H1 (cell line): Measurements from ENCODE around the gene PPARGC1A. TPM values are rescaled to one million over a fixed set of nuclear protein-coding genes. Genes with fewer than 3 reads are reported as not detected.

ENCODE experiments used
- CTCF ChIA-PET: fragments of 300-600 bp; sonication (Branson Sonifier 250); formaldehyde crosslinking; loops from one replicate; lab custom pipeline; 2021; ENCODE audit not compliant: partially characterized antibody; lab: Charles Lee
- POLR2A ChIA-PET: fragments of 300-600 bp; sonication (Branson Sonifier 250); formaldehyde crosslinking; loops from one replicate; lab custom pipeline; 2021; ENCODE audit warnings: inconsistent platforms; ENCODE audit not compliant: partially characterized antibody; lab: Charles Lee
- DNase-seq, 2 experiments: peaks; one replicate each; pipeline versions ENCODE4 v3.0.0 to v3.0.0-alpha.2; 2010 to 2022; ENCODE audit warnings: low spot score in 2 of 2, low read depth in 1 of 2, mixed read lengths in 1 of 2
- FAIRE-seq: peaks from 2 replicates; lab custom pipeline; 2011; peaks lifted over from hg19 to GRCh38; lab: Jason Lieb, UNC
- H2AFZ ChIP-seq: 2 replicates; pipeline ENCODE4 v1.8.1; 2012; ENCODE audit warnings: low read length, inconsistent platforms
- H2AK5ac ChIP-seq: 2 replicates; pipeline ENCODE4 v1.6.1; 2013; ENCODE audit warnings: low read depth, low read length
- H2BK120ac ChIP-seq: replicated peaks from 2 replicates; pipeline ENCODE3; 2013; ENCODE audit warnings: low read depth, low read length, inconsistent platforms
- H2BK12ac ChIP-seq: 2 replicates; pipeline ENCODE4 v1.6.1; 2013; ENCODE audit warnings: low read depth, low read length
- H2BK15ac ChIP-seq: 2 replicates; pipeline ENCODE4 v1.6.1; 2013; ENCODE audit warnings: low read length
- H2BK20ac ChIP-seq: 2 replicates; pipeline ENCODE4 v1.6.1; 2013; ENCODE audit warnings: low read length
- H2BK5ac ChIP-seq: 2 replicates; pipeline ENCODE4 v1.6.1; 2013; ENCODE audit warnings: low read depth, low read length
- H3K14ac ChIP-seq: 2 replicates; pipeline ENCODE4 v1.6.1; 2013; ENCODE audit warnings: inconsistent platforms; ENCODE audit not compliant: insufficient read length
- H3K18ac ChIP-seq: 2 replicates; pipeline ENCODE4 v1.6.1; 2013; ENCODE audit warnings: low read length; ENCODE audit errors: extremely low read depth
- H3K23ac ChIP-seq: 2 replicates; pipeline ENCODE4 v1.6.1; 2013; ENCODE audit warnings: inconsistent platforms; ENCODE audit not compliant: insufficient read length
- H3K23me2 ChIP-seq: 2 replicates; pipeline ENCODE4 v1.6.1; 2013; ENCODE audit warnings: low read depth, low read length
- H3K27ac ChIP-seq: 2 replicates; pipeline ENCODE4 v1.6.1; 2011; ENCODE audit warnings: low read depth, low read length, inconsistent platforms
- H3K27me3 ChIP-seq, 4 experiments: replicated peaks in 1 of 4; 1 replicate in 1 of 4; 2 replicates in 3 of 4; pipeline versions ENCODE4 v1.6.1 to v1.8.1; 2011 to 2013; ENCODE audit warnings: low read length in 3 of 4, mild to moderate bottlenecking in 3 of 4, inconsistent platforms in 2 of 4, mixed read lengths in 2 of 4, moderate library complexity in 1 of 4; ENCODE audit not compliant: control insufficient read depth in 3 of 4, insufficient read depth in 3 of 4; ENCODE audit errors: extremely low read depth in 1 of 4
- H3K36me3 ChIP-seq, 4 experiments: 2 replicates each; pipeline versions ENCODE4 v1.6.1 to v1.8.1; 2011 to 2013; ENCODE audit warnings: mild to moderate bottlenecking in 4 of 4, low read length in 3 of 4, moderate library complexity in 2 of 4, control low read depth in 1 of 4, inconsistent platforms in 1 of 4; ENCODE audit not compliant: insufficient read depth in 4 of 4, control insufficient read depth in 2 of 4
- H3K4ac ChIP-seq: replicated peaks from 2 replicates; pipeline ENCODE3; 2013; ENCODE audit warnings: low read length, low read depth, mixed read lengths, inconsistent platforms; ENCODE audit not compliant: insufficient read length
- H3K4me1 ChIP-seq, 4 experiments: replicated peaks in 1 of 4; 1 replicate in 1 of 4; 2 replicates in 3 of 4; pipeline versions ENCODE4 v1.6.1 to v1.8.1; 2011 to 2013; ENCODE audit warnings: low read length in 3 of 4, inconsistent platforms in 2 of 4, mixed read lengths in 1 of 4; ENCODE audit not compliant: insufficient read depth in 4 of 4, control insufficient read depth in 3 of 4
- H3K4me2 ChIP-seq, 2 experiments: 2 replicates each; pipeline versions ENCODE4 v1.6.1 to v1.8.1; 2011 to 2013; ENCODE audit warnings: low read depth in 2 of 2, low read length in 2 of 2, control low read depth in 1 of 2, inconsistent platforms in 1 of 2, mild to moderate bottlenecking in 1 of 2; ENCODE audit not compliant: insufficient read depth in 1 of 2
- H3K4me3 ChIP-seq, 4 experiments: fragments of 200-600, 300-600 bp in 1 of 4; sonication (generic), shearing (Covaris generic), sonication (Bioruptor Twin) in 1 of 4; 2 replicates each; pipeline versions ENCODE4 v1.5.1 to v1.8.1; 2011 to 2016; ENCODE audit warnings: low read length in 4 of 4, low read depth in 3 of 4, control low read depth in 2 of 4, inconsistent platforms in 2 of 4, mild to moderate bottlenecking in 2 of 4, mixed read lengths in 1 of 4, moderate library complexity in 1 of 4; ENCODE audit not compliant: insufficient read depth in 2 of 4; ENCODE audit errors: extremely low read depth in 1 of 4
- H3K56ac ChIP-seq: replicated peaks from 2 replicates; pipeline ENCODE3; 2013; ENCODE audit warnings: low read depth, mild to moderate bottlenecking, mixed read lengths, low read length, inconsistent platforms; ENCODE audit not compliant: insufficient read length
- H3K79me1 ChIP-seq: 2 replicates; pipeline ENCODE4 v1.6.1; 2013; ENCODE audit warnings: low read depth, low read length, control low read depth
- H3K79me2 ChIP-seq, 2 experiments: 2 replicates each; pipeline versions ENCODE4 v1.6.1 to v1.8.1; 2012 to 2013; ENCODE audit warnings: low read length in 2 of 2, mild to moderate bottlenecking in 2 of 2, inconsistent platforms in 1 of 2; ENCODE audit not compliant: insufficient read depth in 2 of 2, control insufficient read depth in 1 of 2
- H3K9ac ChIP-seq, 4 experiments: replicated peaks in 1 of 4; 1 replicate in 1 of 4; 2 replicates in 3 of 4; pipeline versions ENCODE4 v1.6.1 to v1.8.1; 2011 to 2013; ENCODE audit warnings: low read depth in 3 of 4, low read length in 3 of 4, control low read depth in 2 of 4, mild to moderate bottlenecking in 2 of 4, moderate library complexity in 2 of 4, inconsistent platforms in 1 of 4; ENCODE audit errors: extremely low read depth in 1 of 4
- H3K9me3 ChIP-seq, 2 experiments: 2 replicates each; pipeline versions ENCODE4 v1.6.1 to v1.8.1; 2012 to 2013; ENCODE audit warnings: mild to moderate bottlenecking in 2 of 2, moderate library complexity in 2 of 2, control low read depth in 1 of 2, inconsistent platforms in 1 of 2, low read depth in 1 of 2, low read length in 1 of 2, mixed read lengths in 1 of 2; ENCODE audit not compliant: insufficient read depth in 2 of 2
- H4K20me1 ChIP-seq, 2 experiments: replicated peaks in 1 of 2; 2 replicates each; pipeline versions ENCODE3 to v1.8.1; 2011 to 2013; ENCODE audit warnings: inconsistent platforms in 2 of 2, low read length in 2 of 2, mild to moderate bottlenecking in 1 of 2; ENCODE audit not compliant: insufficient read depth in 2 of 2, control insufficient read depth in 1 of 2
- H4K5ac ChIP-seq: 2 replicates; pipeline ENCODE4 v1.6.1; 2013; ENCODE audit warnings: low read length, low read depth, mixed read lengths, inconsistent platforms; ENCODE audit not compliant: insufficient read length
- H4K8ac ChIP-seq: 2 replicates; pipeline ENCODE4 v1.8.0; 2013; ENCODE audit warnings: mild to moderate bottlenecking, moderate library complexity, low read length, inconsistent platforms; ENCODE audit not compliant: insufficient read depth; ENCODE audit errors: extremely low read depth
- H4K91ac ChIP-seq: replicated peaks from 2 replicates; pipeline ENCODE3; 2013; ENCODE audit warnings: low read length, mixed read lengths, inconsistent platforms; ENCODE audit not compliant: insufficient read length
- CHD2 ChIP-seq: IDR thresholded peaks from 2 replicates; pipeline ENCODE4 v1.6.1; 2012; ENCODE audit warnings: low read length, improper control_type of control experiment
- CREB1 ChIP-seq: IDR thresholded peaks from 2 replicates; pipeline ENCODE4 v1.6.1; 2012; ENCODE audit warnings: inconsistent platforms
- CTBP2 ChIP-seq: IDR thresholded peaks from 2 replicates; pipeline ENCODE4 v1.7.0; 2011; ENCODE audit warnings: borderline replicate concordance, mild to moderate bottlenecking, moderate library complexity, mixed read lengths, low read length; ENCODE audit not compliant: insufficient read depth, insufficient read length
- E2F6 ChIP-seq: IDR thresholded peaks from 2 replicates; pipeline ENCODE4 v1.6.1; 2012; ENCODE audit warnings: inconsistent platforms
- KDM1A ChIP-seq: fragments of 200-600, 300-600 bp; sonication (generic); IDR thresholded peaks from 2 replicates; pipeline ENCODE4 v1.7.1; 2016; ENCODE audit warnings: mild to moderate bottlenecking, low read length, borderline replicate concordance
- RFX5 ChIP-seq: IDR thresholded peaks from 2 replicates; pipeline ENCODE4 v1.6.1; 2011; ENCODE audit warnings: low read depth, low read length, improper control_type of control experiment, borderline replicate concordance
- TAF1 ChIP-seq: IDR thresholded peaks from 2 replicates; pipeline ENCODE4 v1.6.1; 2011; ENCODE audit warnings: mild to moderate bottlenecking, low read depth, low read length
- TCF12 ChIP-seq: IDR thresholded peaks from 2 replicates; pipeline ENCODE4 v1.6.1; 2011; ENCODE audit warnings: low read depth, mild to moderate bottlenecking, low read length
- WGBS, 2 experiments: shearing (Covaris generic) in 1 of 2; methylation state at CpG; one replicate each; pipeline versions ENCODE4 v1.1.6 to v1.1.7; 2013 to 2015; ENCODE audit warnings: low lambda C conversion rate in 2 of 2, mixed read lengths in 2 of 2, inconsistent platforms in 1 of 2, low coverage in 1 of 2, missing lambda C conversion rate in 1 of 2; ENCODE audit not compliant: insufficient replicate concordance in 2 of 2, insufficient coverage in 1 of 2, insufficient read length in 1 of 2; ENCODE audit errors: extremely low coverage in 1 of 2, missing lambda C conversion rate in 1 of 2; 5-methylcytosine and 5-hydroxymethylcytosine counted together
- polyA plus RNA-seq, 7 experiments: library from polyadenylated mRNA; depleted of rRNA in 3 of 7; stranded (reverse) in 5 of 7; unstranded in 2 of 7; fragments of >200 nt in 5 of 7; fragments of 200-250 nt in 2 of 7; gene quantifications; 1 replicate in 5 of 7; 2 replicates in 1 of 7; 4 replicates in 1 of 7; pipeline versions ENCODE4 v1.2.1 to v1.2.3, GENCODE V29; 2011 to 2013; ENCODE audit warnings: missing spikeins in 2 of 7, mixed read lengths in 2 of 7
- total RNA-seq: library from RNA; stranded (reverse); fragmentation: NEBNext Ultra II Directional; extraction: Animal tissue kit (Norgen Biotek cat#: 25700); gene quantifications from 2 replicates; pipeline ENCODE4 v1.2.1, GENCODE V29; 2021

PPARGC1A gene
- total and polyA plus RNA-seq, 2 of the 8 experiments (the other 6 are each of a cell fraction or from before 2014, with no cell fraction given): 0.54 to 1.4 TPM

GRCh38 chr4:23900636-23901035 lies 10.8 kb upstream of the PPARGC1A start:
- no peaks in the 10 kb centered on the region for H3K23me2 ChIP-seq
- FAIRE-seq: no peak

More at GRCh38 chr4:23900636-23901035, 10.8 kb upstream of the PPARGC1A start:
- no peaks in the 10 kb centered on the region for H3K9me3 ChIP-seq
- TF ChIP-seq CHD2: no peak
- TF ChIP-seq CTBP2: no peak
- no peak for TF ChIP-seq CREB1
- TF ChIP-seq KDM1A: no peak
- no peak for TF ChIP-seq RFX5
- no peak for TF ChIP-seq TCF12
- no peak for TF ChIP-seq TAF1
- no peak for TF ChIP-seq E2F6
- H3K27me3 ChIP-seq: no peaks in the 10 kb centered on the region
- H4K8ac ChIP-seq: no peak overlapping the region
- H3K18ac ChIP-seq: no peak overlapping the region
- H3K4me2 ChIP-seq: no peak overlapping the region
- no peak overlapping the region for H3K56ac ChIP-seq
- H3K36me3 ChIP-seq: no peaks in the 10 kb centered on the region
- H3K4ac ChIP-seq: no peak overlapping the region
- H2AK5ac ChIP-seq: no peak overlapping the region
- no peak overlapping the region for H2BK12ac ChIP-seq
- no peak overlapping the region for H3K27ac ChIP-seq
- H3K4me3 ChIP-seq: no peak overlapping the region
- ChIA-PET CTCF (no interaction called here), POLR2A (interaction anchor here (1.1 kb wide), 1 partner anchor 10 kb away, joined by 3 read pairs; no protein-coding TSS in a partner anchor)
- 91% methylated on average over 6 of the region's 6 CpGs; no CpG with 5 or more reads in 1 of the 2 experiments for WGBS, 2 experiments
- no peak for DNase-seq
- H2AFZ ChIP-seq: no peak overlapping the region
- no peak overlapping the region for H2BK5ac ChIP-seq
- no peaks in the 10 kb centered on the region for H3K79me1 ChIP-seq
- no peak overlapping the region for H2BK15ac ChIP-seq
- no peak overlapping the region for H3K23ac ChIP-seq
- no peak overlapping the region for H2BK20ac ChIP-seq
- H2BK120ac ChIP-seq: no peak overlapping the region
- H4K20me1 ChIP-seq: no peaks in the 10 kb centered on the region
- H4K91ac ChIP-seq: no peak overlapping the region
- no peak overlapping the region for H3K14ac ChIP-seq
- no peaks in the 10 kb centered on the region for H3K79me2 ChIP-seq
- peaks cover 0 to 4% (median 0%) of the 10 kb centered on the region in 4 experiments; a peak in 2 of 7 replicates for H3K4me1 ChIP-seq
- no peak overlapping the region for H3K9ac ChIP-seq
- H4K5ac ChIP-seq: no peak overlapping the region
